ENCODE measurements around the gene RECQL5.
A peak's percentile ranks its signal among the peaks of the same experiment; 100 is the strongest.
"Not testable (repeated sequence)": the region's sequence is repeated elsewhere in the genome, so short reads cannot be mapped to it uniquely, and the experiment has no call there.

RECQL5 gene

DNA sequence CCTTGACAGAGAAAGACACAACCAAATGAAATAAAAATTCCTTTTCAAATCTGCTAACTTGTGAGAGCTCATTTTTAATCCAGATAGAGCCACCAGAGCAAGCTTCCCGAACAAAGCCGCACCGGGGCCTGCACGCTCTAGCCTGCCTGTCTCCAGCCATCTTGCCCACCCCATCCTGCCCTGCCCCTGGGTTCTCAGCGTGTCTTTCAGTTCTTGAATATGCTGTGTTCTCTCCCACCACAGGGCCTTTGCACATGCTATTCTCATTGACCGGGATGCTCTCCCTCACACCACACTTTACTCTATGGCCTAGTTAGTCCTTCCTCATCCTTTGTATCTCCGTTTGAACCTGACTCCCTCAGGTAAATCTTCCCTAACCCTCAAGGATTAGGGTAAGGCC lies 19.0 kb downstream of the RECQL5 start:
- DNase-seq (ENCODE audit: low spot score): no peak

GRCh38 chr17:75647061-75647460 lies 19.9 kb downstream of the RECQL5 start:
- no peak for DNase-seq (ENCODE audit: low spot score)

- no peak for DNase-seq (ENCODE audit: low spot score)
Measured at GRCh38 chr17:75646638-75646992, 20.3 kb downstream of the RECQL5 start.

DNA sequence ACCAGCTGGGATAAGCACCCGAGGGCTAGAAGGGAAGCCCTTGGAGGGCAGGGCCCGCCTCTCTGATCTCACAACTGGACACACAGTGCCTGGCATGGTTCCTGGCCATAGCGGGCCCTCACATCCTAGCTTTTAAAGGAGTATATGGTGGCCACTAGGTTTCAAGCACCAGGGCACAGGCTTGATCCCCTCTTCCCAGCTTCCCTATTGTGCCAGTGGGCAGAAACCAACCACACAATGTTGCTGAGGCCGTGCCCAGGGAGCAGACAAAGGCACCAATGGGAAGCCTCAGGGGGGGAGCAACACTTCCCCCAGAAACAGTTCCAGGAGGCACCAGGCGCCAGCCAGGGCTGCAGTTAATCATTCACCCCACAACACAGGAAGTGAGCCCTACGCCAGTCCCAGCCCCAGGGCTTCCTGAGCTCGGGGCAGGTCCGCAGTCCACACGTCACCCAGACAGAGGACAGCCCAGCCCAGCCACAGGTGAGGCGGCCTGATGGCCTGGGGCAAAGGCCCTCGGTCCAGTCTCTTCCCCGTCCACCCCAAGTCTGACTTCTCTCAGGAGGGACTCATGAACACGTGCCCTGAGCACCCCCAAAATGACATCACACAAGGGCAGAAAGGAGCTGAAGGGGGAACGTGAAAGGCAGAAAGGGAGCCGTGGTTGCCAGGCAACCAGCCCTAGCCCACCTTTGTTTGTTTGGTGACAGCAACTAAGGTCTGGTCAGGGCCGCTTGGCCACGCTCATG lies 20.9 kb downstream of the RECQL5 start:
- DNase-seq (ENCODE audit: low spot score): no peak

DNA sequence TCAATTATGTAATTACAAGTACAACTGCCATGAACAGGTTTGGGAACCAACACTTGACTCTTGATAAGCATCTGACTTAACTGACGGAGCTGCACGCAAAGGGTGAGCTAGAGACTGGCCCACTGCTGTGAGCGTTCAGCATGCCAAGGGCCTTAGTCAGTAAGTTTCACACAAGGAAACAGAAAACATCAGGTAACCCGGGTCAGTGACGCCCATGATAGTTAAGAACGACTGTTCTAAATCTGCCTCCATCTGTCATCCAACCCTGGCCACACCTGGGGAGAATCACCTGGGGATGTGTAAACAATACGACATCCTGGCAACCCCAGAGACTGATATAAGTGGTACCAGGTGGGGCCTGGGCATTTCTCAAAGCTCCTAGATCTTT lies 21.5 kb downstream of the RECQL5 start:
- DNase-seq (ENCODE audit: low spot score): peak; percentile 48

DNA sequence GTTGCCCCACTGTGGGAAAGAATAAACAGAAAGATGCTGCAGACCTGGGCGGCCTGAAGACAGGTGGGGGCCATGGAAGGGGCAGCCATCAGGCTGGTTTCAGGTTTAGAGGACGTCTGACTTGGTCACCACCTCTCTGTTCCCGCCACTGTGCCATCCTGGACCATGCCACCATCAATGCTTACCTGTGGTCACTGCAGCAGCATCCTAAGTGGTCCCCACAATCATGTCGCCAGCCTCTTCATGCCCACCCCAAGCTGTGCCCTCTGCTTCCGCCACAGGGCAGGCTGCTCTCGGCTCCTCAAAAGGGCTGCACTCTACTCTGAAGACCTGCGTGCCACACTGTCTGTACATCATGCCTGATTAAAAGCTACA lies 23.3 kb downstream of the RECQL5 start:
- no peak for DNase-seq (ENCODE audit: low spot score)

GRCh38 chr17:75642784-75643642 lies 23.9 kb downstream of the RECQL5 start:
- DNase-seq (ENCODE audit: low spot score): peak; percentile 84

GRCh38 chr17:75642182-75642783 lies 24.7 kb downstream of the RECQL5 start:
- no peak for DNase-seq (ENCODE audit: low spot score)

DNA sequence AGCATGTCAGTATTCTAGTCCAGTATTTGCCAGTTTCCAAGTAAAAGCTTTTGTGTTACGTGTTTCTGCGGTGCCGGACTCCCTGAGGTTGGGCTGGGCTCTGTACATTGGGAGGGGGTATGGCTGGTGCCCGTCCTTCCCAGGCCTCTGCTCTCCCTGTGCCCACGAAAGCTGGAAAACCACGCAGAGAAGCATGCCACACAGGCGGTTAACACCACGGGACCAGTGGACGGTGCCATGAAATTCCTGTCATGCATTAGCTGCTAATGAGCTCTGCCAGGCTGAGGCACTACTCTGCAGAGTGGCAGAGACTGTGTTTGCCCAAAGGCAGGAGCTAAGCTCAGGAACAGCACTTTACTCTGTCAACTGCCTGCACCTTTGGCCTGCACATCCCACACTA lies 25.6 kb downstream of the RECQL5 start:
- no peak for DNase-seq (ENCODE audit: low spot score)

GRCh38 chr17:75640556-75641119 lies 26.3 kb downstream of the RECQL5 start:
- DNase-seq (ENCODE audit: low spot score): no peak

GRCh38 chr17:75639771-75640555 lies 27.0 kb downstream of the RECQL5 start:
- DNase-seq (ENCODE audit: low spot score): peak; percentile 55

- DNase-seq (ENCODE audit: low spot score): peak; percentile 16
Measured at GRCh38 chr17:75639327-75639726, 27.6 kb downstream of the RECQL5 start.

DNA sequence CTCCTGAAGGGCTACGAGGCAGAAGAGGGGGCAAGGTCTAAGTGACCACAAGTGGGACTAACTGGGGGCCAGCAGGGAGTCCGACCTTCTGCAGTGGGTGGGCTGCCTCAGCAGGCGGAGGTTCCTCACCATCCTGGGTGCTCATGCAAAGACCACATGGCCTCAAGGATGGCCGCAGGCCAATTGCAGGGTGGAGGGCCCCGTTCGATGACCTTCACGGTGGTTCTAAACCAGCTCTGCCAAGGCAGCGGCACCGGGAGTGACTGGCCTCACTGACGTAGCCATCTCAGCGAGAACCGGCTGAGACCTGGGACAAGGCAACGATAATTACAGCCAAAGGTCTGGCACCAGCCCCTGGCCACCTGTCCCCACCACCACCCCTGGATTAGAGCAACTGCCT lies 28.1 kb downstream of the RECQL5 start:
- DNase-seq (ENCODE audit: low spot score): no peak

DNA sequence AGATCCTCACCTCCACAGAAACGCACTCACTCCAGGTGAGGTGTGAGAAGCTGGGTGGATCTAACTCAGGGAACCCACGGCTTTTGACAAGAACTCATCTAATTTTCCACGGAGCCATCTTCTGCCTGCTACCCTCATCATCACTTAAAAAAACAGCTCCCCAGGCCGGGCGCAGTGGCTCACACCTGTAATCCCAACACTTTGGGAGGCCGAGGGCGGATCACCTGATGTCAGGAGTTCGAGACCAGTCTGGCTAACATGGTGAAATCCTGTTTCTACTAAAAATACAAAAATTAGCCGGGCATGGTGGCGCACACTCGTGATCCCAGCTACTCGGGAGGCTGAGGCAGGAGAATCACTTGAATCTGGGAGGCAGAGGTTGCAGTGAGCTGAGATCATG lies 28.9 kb downstream of the RECQL5 start:
- DNase-seq (ENCODE audit: low spot score): not testable (repeated sequence)

GRCh38 chr17:75637551-75637950 lies 29.4 kb downstream of the RECQL5 start:
- DNase-seq (ENCODE audit: low spot score): peak; percentile 66

DNA sequence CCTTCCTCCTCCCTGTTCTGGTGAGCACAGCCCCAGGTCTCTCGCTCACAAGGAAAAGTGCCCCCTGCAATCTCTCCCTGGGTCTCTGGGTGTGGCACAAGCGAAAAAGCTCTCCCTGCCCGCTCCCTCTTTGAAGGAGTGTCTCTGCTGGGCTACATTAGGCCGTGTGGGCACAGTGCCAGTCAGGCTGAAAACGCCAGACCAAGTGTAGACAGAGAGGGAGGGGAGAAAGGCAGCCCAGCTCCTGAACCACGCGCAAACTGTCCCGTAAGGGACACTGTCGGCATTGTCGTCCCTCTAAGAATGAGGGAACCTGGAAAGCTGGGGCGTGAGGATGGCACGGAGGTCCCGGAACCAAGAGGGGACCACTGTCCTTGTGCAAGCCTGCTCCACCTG lies 29.8 kb downstream of the RECQL5 start:
- DNase-seq (ENCODE audit: low spot score): peak; percentile 88

DNA sequence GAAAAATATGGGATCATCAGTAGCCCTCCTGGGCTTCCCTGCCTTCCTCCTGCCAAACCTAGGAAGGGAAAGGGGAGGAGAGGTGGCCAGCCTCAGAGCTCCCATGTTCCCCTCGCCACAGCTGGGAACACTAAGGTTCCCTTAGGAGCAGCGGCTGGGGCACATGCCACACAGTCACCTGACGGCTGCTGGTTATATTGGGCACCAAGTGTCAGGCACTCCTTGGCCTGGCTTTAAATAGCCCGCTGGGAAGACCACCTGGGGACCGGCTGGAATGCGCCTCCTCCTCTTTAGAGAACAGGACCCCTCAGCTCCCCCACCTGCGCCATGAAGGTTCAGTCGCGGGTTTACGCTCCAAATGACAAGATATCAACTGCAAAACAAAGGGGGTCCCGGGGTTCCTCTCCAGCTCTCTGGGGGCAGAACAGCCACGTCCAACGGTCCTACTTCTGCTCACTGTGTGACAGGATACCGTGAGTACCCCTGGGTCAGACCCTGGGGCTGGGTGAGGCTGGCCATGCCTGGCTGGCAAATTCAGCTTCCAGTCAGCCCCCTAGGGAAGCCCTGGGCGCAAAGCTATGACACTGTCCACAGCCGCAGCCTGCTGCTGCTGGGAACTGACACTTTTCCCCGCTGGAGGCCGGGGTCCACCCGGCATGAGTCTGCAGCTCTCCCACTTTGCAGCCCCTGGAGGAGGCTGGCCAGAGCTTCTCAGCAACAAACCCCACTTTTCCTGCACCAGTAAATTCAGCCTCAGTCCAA lies 30.4 kb downstream of the RECQL5 start:
- no peak for DNase-seq (ENCODE audit: low spot score)

GRCh38 chr17:75635610-75636202 lies 31.2 kb downstream of the RECQL5 start:
- DNase-seq (ENCODE audit: low spot score): peak; percentile 94

DNA sequence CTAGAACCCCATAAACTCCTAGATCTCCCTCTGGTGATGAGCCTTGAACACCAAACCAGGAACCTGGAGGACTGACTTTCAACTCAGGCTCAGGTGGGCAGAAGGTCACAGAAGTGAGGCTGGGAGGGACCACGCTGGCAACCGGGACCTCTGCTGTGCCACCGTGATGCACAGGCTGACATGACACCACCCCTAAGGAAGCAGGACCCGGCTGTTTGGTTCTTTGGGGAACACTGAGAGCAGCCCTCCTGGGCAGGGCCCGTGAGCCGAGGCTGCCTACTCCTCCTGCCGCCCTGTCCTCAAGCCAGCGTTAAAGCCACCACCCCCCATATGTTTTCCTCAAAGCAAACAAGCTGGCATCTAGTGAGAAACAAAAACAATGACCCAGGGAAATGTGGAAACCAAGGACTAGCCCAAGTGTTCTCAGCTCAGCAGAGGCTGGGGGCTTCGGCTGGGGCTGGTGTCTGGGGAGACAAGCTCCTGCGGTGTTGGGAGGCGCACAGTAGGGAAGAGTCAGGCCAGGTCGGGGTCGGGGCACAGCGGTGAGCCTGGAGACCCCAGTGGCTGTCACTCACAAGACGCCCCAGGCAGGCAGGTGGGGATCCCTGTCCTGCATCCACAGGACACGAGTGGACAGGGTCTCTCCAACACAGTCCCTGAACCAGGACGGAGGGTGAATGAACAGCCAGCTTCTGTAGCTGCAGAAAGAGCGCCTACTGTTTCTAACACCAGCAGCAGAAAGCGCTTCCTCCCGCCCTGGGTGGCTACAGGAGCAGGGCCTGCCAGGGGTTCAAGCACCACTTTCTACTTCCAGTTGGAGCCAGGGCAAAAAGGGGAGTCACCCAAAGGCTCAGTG lies 32.0 kb downstream of the RECQL5 start:
- peak; percentile 74 for DNase-seq (ENCODE audit: low spot score)

- DNase-seq (ENCODE audit: low spot score): no peak
Measured at GRCh38 chr17:75634376-75634740, 32.6 kb downstream of the RECQL5 start.
